Smooth muscle cell (in vitro differentiated cells): ENCODE measurements around the gene KCTD2. TPM values are rescaled to one million over a fixed set of nuclear protein-coding genes. Genes with fewer than 3 reads are reported as not detected.
A peak's percentile ranks its signal among the peaks of the same experiment; 100 is the strongest.

Experiments
- DNase-seq: peaks from one replicate; lab custom pipeline; 2025; ENCODE audit not compliant: unreplicated experiment; lab: John Stamatoyannopoulos, UW
- H2AFZ ChIP-seq: fragments of 200-600 bp; sonication (generic); 2 replicates; pipeline ENCODE4 v1.6.0; 2016; ENCODE audit warnings: antibody characterized with exemption, low read depth, mild to moderate bottlenecking
- H3F3A ChIP-seq: fragments of 200-600 bp; sonication (generic); 2 replicates; pipeline ENCODE4 v1.6.0; 2017; ENCODE audit warnings: antibody characterized with exemption, low read depth
- H3K27ac ChIP-seq: fragments of 200-600 bp; sonication (generic); 2 replicates; pipeline ENCODE4 v1.5.1; 2016; ENCODE audit warnings: low read depth, mild to moderate bottlenecking
- H3K27me3 ChIP-seq: fragments of 200-600 bp; sonication (generic); 2 replicates; pipeline ENCODE4 v1.6.1; 2016; ENCODE audit warnings: low read depth, mild to moderate bottlenecking
- H3K36me3 ChIP-seq: fragments of 200-600 bp; sonication (generic); 2 replicates; pipeline ENCODE4 v1.5.1; 2016; ENCODE audit warnings: low read depth
- H3K4me1 ChIP-seq: fragments of 200-600 bp; sonication (generic); 2 replicates; pipeline ENCODE4 v1.5.1; 2016; ENCODE audit warnings: low read depth
- H3K4me2 ChIP-seq: fragments of 200-600 bp; sonication (generic); 2 replicates; pipeline ENCODE4 v1.6.0; 2016; ENCODE audit warnings: mild to moderate bottlenecking
- H3K4me3 ChIP-seq: fragments of 200-600 bp; sonication (generic); 2 replicates; pipeline ENCODE4 v1.5.1; 2016; ENCODE audit warnings: mild to moderate bottlenecking
- H3K79me2 ChIP-seq: fragments of 200-600 bp; sonication (generic); 2 replicates; pipeline ENCODE4 v1.6.0; 2016; ENCODE audit warnings: low read depth, mild to moderate bottlenecking
- H3K9ac ChIP-seq: fragments of 200-600 bp; sonication (generic); 2 replicates; pipeline ENCODE4 v1.6.0; 2016; ENCODE audit warnings: low read depth
- H3K9me3 ChIP-seq: fragments of 200-600 bp; sonication (generic); replicated peaks from 2 replicates; pipeline ENCODE4 v1.5.1; 2016; ENCODE audit warnings: low read depth
- H4K20me1 ChIP-seq: fragments of 200-600 bp; sonication (generic); 2 replicates; pipeline ENCODE4 v1.6.0; 2016; ENCODE audit warnings: low read depth
- WGBS: methylation state at CpG from one replicate; pipeline ENCODE4 v1.1.7; 2016; ENCODE audit warnings: low lambda C conversion rate; 5-methylcytosine and 5-hydroxymethylcytosine counted together
- polyA plus RNA-seq: library from polyadenylated mRNA; unstranded; fragments of >200 nt; fragmentation: Nextera tagmentation; extraction: Ambion mirVana; gene quantifications from 2 replicates; pipeline ENCODE4 v1.2.1, GENCODE V29; 2016
- total RNA-seq: library from RNA; depleted of rRNA; stranded (reverse); fragments of >200 nt; gene quantifications from 2 replicates; pipeline ENCODE4 v1.2.3, GENCODE V29; 2014
- TF ChIP-seq, protein P1 (sequence below): fragments of 200-600 bp; sonication (generic); IDR thresholded peaks from 2 replicates; pipeline ENCODE4 v1.5.1; 2017; ENCODE audit warnings: borderline replicate concordance, mild to moderate bottlenecking, antibody characterized with exemption; ENCODE audit not compliant: insufficient read depth, poor library complexity, severe bottlenecking

KCTD2 gene
- total and polyA plus RNA-seq, 2 experiments from 2014 or later: 12.7 to 27.3 TPM

DNA sequence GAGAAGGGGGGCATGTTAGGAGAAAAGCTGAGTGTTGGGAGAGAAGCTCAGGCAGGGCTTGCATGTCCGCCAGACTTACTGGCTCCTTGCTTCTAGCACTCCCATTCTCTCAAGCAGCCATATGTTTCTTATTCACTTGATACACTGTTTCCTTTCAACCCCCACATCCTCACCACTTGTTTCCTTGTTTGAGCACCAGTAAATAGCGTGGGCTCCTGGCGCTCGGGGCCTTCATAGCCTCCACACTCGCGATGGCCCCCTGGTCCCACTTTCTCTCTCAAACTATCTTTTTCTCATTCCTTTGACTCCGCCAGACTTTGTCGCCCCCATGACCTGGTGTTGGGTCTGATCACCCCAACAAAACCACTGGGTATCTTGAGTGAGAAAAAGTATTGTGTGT, 16.9 kb upstream of the KCTD2 start:
- H3K4me1 ChIP-seq: no peaks in the 10 kb centered on the region
- H3K9ac ChIP-seq: no peak overlapping the region
- TF ChIP-seq, protein P1, sequence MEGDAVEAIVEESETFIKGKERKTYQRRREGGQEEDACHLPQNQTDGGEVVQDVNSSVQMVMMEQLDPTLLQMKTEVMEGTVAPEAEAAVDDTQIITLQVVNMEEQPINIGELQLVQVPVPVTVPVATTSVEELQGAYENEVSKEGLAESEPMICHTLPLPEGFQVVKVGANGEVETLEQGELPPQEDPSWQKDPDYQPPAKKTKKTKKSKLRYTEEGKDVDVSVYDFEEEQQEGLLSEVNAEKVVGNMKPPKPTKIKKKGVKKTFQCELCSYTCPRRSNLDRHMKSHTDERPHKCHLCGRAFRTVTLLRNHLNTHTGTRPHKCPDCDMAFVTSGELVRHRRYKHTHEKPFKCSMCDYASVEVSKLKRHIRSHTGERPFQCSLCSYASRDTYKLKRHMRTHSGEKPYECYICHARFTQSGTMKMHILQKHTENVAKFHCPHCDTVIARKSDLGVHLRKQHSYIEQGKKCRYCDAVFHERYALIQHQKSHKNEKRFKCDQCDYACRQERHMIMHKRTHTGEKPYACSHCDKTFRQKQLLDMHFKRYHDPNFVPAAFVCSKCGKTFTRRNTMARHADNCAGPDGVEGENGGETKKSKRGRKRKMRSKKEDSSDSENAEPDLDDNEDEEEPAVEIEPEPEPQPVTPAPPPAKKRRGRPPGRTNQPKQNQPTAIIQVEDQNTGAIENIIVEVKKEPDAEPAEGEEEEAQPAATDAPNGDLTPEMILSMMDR: no peak
- H4K20me1 ChIP-seq: no peaks in the 10 kb centered on the region
- H3K36me3 ChIP-seq: no peaks in the 10 kb centered on the region
- no peak overlapping the region for H3K4me2 ChIP-seq
- H3K27ac ChIP-seq: no peak overlapping the region
- DNase-seq: no peak
- no peaks in the 10 kb centered on the region for H3K27me3 ChIP-seq
- peaks cover 14% of the 10 kb centered on the region for H3F3A ChIP-seq
- no peak overlapping the region for H3K4me3 ChIP-seq
- no peaks in the 10 kb centered on the region for H3K79me2 ChIP-seq
- WGBS: 90% methylated on average over 8 of the region's 8 CpGs
- H2AFZ ChIP-seq: no peak overlapping the region
- no peaks in the 10 kb centered on the region for H3K9me3 ChIP-seq

- peak overlapping the region; percentile 87 for H3K27ac ChIP-seq
- H3K27me3 ChIP-seq: no peaks in the 10 kb centered on the region
- peak; percentile 44 for DNase-seq
- H3K4me3 ChIP-seq: peak overlapping the region; percentile 69
- peak overlapping the region; percentile 82 for H3K4me2 ChIP-seq
- no peaks in the 10 kb centered on the region for H3K36me3 ChIP-seq
- H4K20me1 ChIP-seq: no peaks in the 10 kb centered on the region
- TF ChIP-seq, protein P1: no peak
- no peaks in the 10 kb centered on the region for H3K79me2 ChIP-seq
- H3F3A ChIP-seq: peaks cover 19% of the 10 kb centered on the region
- H3K9ac ChIP-seq: no peak overlapping the region
- no peaks in the 10 kb centered on the region for H3K4me1 ChIP-seq
- no peak overlapping the region for H2AFZ ChIP-seq
- 34% methylated on average over 9 of the region's 10 CpGs for WGBS
- H3K9me3 ChIP-seq: no peaks in the 10 kb centered on the region
These were observed 14.9 kb upstream of the KCTD2 start for GRCh38 chr17:75031972-75032719.

GRCh38 chr17:75032720-75033280, 14.2 kb upstream of the KCTD2 start:
- Histone ChIP-seq H3K27me3 (no peaks in the 10 kb centered on the region), H3F3A (peaks cover 15% of the 10 kb centered on the region), H3K79me2 (no peaks in the 10 kb centered on the region), H3K27ac (peak overlapping the region; percentile 87), H3K4me1 (no peaks in the 10 kb centered on the region), H3K36me3 (no peaks in the 10 kb centered on the region), H3K4me3 (peak overlapping the region; percentile 69), H3K9ac (no peak overlapping the region), H3K9me3 (no peaks in the 10 kb centered on the region), H3K4me2 (peak overlapping the region; percentile 82), H2AFZ (no peak overlapping the region), H4K20me1 (no peaks in the 10 kb centered on the region)
- WGBS: 31% methylated on average over 9 of the region's 13 CpGs
- DNase-seq: no peak
- TF ChIP-seq, protein P1: no peak
